GM12864 (cell line): ENCODE measurements around the gene CTH.

Experiments used
- DNase-seq: peaks from one replicate; pipeline ENCODE4 v3.0.0-alpha.2; 2011; ENCODE audit warnings: low read depth
- H3K4me3 ChIP-seq: 2 replicates; pipeline ENCODE4 v1.5.1; 2011; ENCODE audit warnings: mild to moderate bottlenecking, low read depth, low read length, control low read depth
- TF ChIP-seq, protein P1 (sequence below): IDR thresholded peaks from 2 replicates; pipeline ENCODE4 v1.5.1; 2011; ENCODE audit warnings: low read depth, mild to moderate bottlenecking, moderate library complexity, low read length, control low read depth, inconsistent platforms; ENCODE audit errors: missing control alignments

CTH gene

DNA sequence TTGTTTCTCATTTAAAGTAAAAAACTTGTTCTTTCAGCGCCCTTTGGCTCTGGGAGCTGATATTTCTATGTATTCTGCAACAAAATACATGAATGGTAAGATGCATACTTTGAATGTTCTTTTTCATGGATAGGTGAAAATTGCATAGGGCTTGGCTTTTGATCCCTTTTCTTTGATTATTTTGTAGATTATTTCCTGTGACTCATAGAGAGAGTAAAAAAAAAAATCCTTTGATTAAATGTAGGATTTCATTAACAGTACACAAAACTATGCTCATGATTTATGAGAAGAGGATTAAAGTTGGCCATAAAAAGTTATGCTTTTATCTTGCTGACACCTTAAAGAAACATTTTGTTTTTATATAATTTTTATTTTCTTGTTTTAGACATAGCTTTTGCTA lies 18.7 kb downstream of the CTH start:
- H3K4me3 ChIP-seq: no peak overlapping the region
- TF ChIP-seq, protein P1, sequence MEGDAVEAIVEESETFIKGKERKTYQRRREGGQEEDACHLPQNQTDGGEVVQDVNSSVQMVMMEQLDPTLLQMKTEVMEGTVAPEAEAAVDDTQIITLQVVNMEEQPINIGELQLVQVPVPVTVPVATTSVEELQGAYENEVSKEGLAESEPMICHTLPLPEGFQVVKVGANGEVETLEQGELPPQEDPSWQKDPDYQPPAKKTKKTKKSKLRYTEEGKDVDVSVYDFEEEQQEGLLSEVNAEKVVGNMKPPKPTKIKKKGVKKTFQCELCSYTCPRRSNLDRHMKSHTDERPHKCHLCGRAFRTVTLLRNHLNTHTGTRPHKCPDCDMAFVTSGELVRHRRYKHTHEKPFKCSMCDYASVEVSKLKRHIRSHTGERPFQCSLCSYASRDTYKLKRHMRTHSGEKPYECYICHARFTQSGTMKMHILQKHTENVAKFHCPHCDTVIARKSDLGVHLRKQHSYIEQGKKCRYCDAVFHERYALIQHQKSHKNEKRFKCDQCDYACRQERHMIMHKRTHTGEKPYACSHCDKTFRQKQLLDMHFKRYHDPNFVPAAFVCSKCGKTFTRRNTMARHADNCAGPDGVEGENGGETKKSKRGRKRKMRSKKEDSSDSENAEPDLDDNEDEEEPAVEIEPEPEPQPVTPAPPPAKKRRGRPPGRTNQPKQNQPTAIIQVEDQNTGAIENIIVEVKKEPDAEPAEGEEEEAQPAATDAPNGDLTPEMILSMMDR: no peak
- DNase-seq: no peak

DNA sequence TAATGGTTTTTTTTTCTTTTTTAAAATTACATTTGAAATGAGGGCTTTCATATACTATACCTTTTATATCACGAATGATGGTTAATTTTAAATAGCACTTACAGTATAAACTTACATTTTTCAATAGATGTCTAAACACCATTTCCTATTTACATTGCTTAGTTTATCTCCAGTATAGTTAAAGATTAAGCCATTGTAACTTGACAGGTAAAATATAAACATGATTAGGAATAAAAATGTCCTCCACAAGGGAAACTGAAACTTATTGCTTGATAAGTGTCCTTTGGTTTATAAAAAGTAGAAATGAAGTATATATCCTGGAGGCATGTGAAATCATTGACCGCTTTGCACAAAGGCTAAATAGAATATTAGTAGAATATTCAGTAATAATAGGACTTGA lies 20.2 kb downstream of the CTH start:
- no peak for DNase-seq
- TF ChIP-seq, protein P1: no peak
- H3K4me3 ChIP-seq: no peak overlapping the region

DNA sequence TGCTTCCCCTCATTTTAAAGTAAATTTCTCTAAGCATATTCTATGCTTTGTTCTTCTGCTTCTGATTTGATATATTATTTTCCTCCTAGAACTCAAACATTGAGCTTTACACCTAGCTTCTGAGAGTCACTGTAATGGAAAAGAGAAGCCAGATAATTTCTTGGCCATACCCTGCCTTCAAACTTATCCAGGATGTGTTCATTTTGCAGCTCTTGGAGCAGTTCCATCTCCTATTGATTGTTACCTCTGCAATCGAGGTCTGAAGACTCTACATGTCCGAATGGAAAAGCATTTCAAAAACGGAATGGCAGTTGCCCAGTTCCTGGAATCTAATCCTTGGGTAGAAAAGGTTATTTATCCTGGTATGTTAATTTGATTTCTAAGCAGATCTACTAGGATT lies 20.8 kb downstream of the CTH start:
- H3K4me3 ChIP-seq: no peak overlapping the region
- TF ChIP-seq, protein P1: no peak
- no peak for DNase-seq

DNA sequence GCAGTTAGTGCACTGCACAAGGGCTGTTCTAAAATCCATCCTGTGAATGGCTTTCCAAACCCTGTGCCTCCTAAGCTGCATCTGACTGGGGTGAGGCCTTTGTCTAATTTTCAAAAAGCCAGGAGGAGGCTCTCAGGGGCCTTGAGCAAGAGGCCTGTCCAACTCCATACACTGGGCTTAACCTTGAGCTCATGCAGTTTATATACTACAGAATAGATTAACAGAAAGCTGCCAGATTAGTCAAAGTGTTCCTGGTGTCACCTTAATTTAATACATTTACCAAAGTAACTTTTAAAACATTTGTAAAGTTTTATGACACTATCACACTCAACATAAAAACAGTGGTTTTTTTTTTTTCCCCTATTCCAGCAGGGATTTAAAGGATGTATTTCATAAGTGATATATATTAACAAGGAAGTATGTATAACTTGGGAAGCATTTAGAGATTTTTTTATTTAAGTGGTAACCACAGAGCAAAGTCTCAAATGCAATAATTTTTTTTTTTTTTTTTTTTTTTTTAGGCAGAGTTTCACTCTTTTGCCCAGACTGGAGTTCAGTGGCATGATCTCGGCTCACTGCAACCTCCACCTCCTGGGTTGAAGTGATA lies 23.3 kb downstream of the CTH start:
- no peak for DNase-seq
- TF ChIP-seq, protein P1: no peak
- H3K4me3 ChIP-seq: no peak overlapping the region

DNA sequence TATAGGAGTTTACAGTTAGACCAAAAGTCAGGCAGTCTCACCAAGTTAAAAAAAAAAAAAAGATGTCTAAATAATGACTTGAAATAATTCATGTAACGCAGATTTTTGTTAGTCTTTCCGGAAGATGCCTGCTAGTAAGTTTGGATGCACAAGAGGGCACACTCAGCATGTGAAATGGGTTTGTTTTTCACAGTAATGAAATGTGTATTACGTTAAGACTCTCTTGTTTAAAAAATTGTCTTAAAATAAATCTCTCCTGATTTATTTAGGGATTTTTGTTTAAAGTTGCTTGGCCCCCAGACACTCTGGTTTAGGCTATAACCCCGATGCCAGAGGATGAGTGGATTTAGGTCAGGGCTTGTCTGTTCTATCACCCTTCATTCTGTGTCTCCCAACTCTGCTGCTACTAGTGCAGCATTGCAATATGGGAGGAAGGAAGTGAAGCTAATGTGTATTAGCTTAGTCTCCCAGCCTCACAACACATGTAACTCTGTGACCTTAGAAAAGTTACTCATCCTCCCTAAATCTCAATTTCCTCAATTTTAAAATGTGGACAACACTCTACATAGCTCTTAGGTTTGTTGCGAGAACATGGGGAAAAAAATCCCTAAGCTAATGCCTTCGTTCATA lies 25.7 kb downstream of the CTH start:
- TF ChIP-seq, protein P1: no peak
- no peak for DNase-seq

DNA sequence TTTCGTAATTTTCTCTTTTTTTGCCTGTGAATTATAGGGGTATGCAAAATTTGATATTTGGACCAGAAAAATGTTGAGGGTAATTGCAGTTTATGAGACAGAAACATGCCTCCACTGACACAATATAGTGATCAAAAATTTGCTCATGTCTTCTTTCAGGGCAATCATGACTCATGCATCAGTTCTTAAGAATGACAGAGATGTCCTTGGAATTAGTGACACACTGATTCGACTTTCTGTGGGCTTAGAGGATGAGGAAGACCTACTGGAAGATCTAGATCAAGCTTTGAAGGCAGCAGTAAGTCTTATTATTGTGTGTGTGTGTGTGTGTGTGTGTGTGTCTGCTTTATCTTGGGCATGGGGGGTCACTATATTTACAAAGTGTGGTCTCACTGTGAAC lies 27.5 kb downstream of the CTH start:
- no peak for DNase-seq
- TF ChIP-seq, protein P1: no peak
- H3K4me3 ChIP-seq: no peak overlapping the region

More for the DNA sequence above, 25.7 kb downstream of the CTH start:
- no peak overlapping the region for H3K4me3 ChIP-seq
